Keratinocyte (primary cell): ENCODE data around the gene SIM2.

Experiments
- EZH2 ChIP-seq: IDR thresholded peaks from one replicate; pipeline ENCODE4 v1.6.1; 2012; ENCODE audit warnings: inconsistent platforms, mild to moderate bottlenecking, low read length, moderate library complexity
- TF ChIP-seq, protein P1 (sequence below), 3 experiments: IDR thresholded peaks in 1 of 3; conservative IDR thresholded peaks in 1 of 3; optimal IDR thresholded peaks in 1 of 3; 2 replicates in 2 of 3; 3 replicates in 1 of 3; pipeline versions ENCODE3 to v1.5.1; 2011; ENCODE audit warnings: low read length in 3 of 3, mild to moderate bottlenecking in 3 of 3, moderate library complexity in 2 of 3, control low read depth in 1 of 3, inconsistent platforms in 1 of 3; ENCODE audit not compliant: insufficient read depth in 2 of 3; ENCODE audit errors: extremely low read depth in 1 of 3

GRCh38 chr21:36692835-36693488 is 6.0 kb upstream of the SIM2 start:
- TF ChIP-seq, protein P1, sequence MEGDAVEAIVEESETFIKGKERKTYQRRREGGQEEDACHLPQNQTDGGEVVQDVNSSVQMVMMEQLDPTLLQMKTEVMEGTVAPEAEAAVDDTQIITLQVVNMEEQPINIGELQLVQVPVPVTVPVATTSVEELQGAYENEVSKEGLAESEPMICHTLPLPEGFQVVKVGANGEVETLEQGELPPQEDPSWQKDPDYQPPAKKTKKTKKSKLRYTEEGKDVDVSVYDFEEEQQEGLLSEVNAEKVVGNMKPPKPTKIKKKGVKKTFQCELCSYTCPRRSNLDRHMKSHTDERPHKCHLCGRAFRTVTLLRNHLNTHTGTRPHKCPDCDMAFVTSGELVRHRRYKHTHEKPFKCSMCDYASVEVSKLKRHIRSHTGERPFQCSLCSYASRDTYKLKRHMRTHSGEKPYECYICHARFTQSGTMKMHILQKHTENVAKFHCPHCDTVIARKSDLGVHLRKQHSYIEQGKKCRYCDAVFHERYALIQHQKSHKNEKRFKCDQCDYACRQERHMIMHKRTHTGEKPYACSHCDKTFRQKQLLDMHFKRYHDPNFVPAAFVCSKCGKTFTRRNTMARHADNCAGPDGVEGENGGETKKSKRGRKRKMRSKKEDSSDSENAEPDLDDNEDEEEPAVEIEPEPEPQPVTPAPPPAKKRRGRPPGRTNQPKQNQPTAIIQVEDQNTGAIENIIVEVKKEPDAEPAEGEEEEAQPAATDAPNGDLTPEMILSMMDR (optimal IDR thresholded peaks at IDR 0.05 in 1 of 3, IDR thresholded peaks at IDR 0.05 in 1 of 3, conservative IDR thresholded peaks at IDR 0.05 in 1 of 3; ENCODE audit: extremely low read depth in 1 of 3, insufficient read depth in 2 of 3, low read length in 3 of 3) = peak in 1 of 3 experiments; percentile 32
- TF ChIP-seq EZH2 = no peak
